SK-N-SH treated with all-trans-retinoic acid at 6 μM for 48 hours (cell line): ENCODE results near the gene ATP8A1.

Experiments used
- ZFP3 ChIP-seq: fragments of 250-450 bp; sonication (Bioruptor Pico); IDR thresholded peaks from 2 replicates; pipeline ENCODE4 v1.5.0; 2020; ENCODE audit warnings: mild to moderate bottlenecking, moderate library complexity
- ZNF70 ChIP-seq: fragments of 450-650 bp; formaldehyde crosslinking; IDR thresholded peaks from 2 replicates; pipeline ENCODE4 v1.5.0; 2020; ENCODE audit warnings: mild to moderate bottlenecking, moderate library complexity

DNA sequence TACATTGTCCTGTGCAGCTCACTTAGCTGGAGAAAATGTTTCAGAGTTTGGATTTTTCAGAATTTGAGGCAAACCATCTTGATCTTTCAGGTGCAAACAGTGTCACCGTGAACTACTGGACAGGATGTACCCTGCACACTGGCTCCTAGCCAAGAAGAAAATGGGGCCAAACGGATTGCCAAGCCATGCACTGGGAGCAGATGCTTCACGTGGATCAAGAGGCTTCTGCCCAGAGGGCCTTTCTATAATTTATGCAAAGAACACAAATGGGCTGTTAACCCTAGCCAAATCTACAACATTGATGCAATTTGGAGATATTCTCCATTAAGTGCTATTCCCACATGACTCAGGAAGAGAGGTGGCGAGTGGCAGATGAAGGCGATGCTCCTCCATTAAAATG, 46.9 kb upstream of the ATP8A1 start:
- no peak for TF ChIP-seq ZNF70 (CRISPR knock-in tag)
- TF ChIP-seq ZFP3 (CRISPR knock-in tag) = no peak
